CD4-positive, alpha-beta T cell treated with Interleukin-4 for 1 hour (primary cell): ENCODE results near the gene BZW1.
"Not testable (repeated sequence)": the region's sequence is repeated elsewhere in the genome, so short reads cannot be mapped to it uniquely, and the experiment has no call there.

Source experiments
- DNase-seq, 2 donors: peaks; one replicate each; pipeline ENCODE4 v3.0.0-alpha.2; 2020 to 2022

Gene BZW1

DNA sequence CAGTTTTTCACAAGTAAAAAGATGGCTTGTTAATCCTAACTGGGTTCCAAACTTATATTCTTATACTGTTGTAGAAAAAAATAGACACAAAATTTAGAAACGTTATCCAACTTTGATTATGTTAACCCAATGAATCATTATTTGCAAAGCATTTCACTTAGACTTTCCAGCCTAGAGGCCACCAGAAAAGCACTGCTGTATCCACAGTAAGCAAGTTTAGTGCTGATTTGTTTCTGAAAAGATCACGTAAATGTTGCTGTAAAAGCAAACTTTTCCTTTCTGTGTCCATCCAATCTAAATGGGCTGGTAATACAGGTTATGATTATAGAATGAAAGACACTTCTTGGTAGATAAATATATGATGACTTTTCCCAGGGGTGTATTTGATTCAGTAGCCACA, 17.6 kb upstream of the BZW1 start:
- no peak for DNase-seq

DNA sequence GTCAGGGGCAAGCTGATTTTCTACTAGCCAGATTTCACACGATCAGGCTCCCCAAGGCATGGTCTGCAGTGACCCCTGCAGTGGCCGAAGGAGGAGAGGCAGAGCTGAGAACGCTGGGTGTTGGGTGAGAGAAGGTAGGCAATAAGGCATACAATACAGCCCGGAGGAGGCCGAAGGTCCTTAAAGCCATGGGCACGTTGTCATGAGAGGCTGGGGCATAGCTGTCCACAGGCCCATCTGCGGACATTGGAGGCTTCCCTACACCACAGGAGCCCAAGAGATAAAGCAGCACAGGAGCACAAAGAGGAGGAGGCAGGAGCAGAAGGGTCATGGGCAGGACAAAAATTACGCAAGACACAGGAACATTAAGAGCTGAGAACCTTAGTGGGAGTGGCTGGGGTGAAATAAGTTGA, 16.7 kb upstream of the BZW1 start:
- no peak for DNase-seq

GRCh38 chr2:200796561-200796960, 15.1 kb upstream of the BZW1 start:
- DNase-seq: no peak

DNA sequence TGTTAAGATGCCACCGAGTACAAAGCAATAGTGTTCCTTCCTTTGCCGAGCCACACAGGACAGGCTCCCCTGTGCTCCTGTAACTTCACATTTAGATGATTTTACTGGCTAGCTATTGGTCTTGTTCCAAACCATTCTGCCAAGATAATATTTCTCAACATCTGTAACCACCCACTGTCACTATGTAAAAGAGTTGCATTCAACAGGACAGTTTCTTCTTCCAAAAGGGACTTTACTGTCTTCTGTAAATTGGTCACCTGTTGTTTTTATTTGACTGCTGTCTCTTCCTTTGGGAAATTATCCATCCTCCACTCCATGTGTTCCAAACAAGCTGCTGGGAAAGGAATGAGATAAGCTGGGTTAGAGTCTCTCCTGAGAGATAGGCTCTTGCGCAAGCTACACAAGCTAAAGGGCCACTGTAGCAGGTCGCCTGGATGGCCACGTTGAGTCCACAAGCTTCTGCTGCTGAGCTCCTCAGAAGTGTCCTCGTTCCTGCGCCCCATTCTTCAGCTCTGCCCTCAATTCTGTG, 14.4 kb upstream of the BZW1 start:
- no peak for DNase-seq

GRCh38 chr2:200798514-200798913, 13.2 kb upstream of the BZW1 start:
- DNase-seq: no peak

DNA sequence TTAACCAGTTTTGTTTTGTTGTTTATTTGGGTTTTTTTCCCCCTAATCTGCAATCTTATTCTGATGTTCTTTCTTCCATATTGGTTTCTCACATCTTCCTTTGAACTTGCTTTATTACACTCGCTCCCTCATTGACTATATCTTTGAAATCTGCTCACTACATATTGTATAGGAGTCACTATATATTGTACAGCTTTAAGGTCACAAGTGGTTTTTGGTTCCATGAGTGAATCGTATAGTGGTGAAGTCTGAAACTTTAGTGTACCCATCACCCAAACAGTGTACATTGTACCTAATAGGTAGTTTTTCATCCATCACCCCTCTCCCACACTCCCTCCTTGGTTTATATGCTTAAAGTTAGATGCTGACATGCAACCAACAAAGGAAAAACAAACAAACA, 11.3 kb upstream of the BZW1 start:
- DNase-seq: no peak

- not testable (repeated sequence) for DNase-seq
Observed at GRCh38 chr2:200801431-200801830, 10.3 kb upstream of the BZW1 start.

DNA sequence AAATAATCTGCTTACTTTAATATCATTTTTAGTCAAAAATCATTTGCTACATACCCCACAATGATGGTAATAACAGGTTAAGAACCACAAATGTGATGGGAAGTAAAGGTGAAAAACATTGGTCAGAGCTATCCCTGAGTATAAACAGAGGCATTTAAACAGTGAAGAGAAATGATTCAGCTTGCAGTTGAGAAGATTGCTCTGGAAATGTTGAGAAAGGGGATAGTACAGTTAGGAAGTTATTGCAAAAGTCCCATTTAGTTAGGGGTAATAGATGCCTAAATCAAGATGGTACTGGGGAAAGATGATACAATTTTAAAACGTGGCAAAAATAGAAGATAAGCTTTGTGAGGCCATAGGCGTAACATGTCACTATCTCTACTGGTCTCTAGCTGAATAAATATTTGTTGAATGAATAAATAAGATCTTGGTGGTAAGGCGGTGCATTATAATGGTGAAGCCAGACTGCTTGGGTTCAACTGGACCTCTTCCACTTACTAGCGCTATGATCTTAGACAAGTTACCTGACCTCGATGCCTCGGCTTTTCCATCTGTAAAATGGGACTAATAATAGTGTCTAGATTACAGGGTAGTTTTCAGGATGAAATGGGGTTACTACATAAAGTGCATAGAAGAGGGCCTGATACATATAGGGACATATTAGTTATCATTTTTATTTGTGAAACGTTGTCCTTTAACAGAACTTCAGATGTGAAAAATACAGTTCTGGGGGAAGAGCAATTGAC, 2.0 kb upstream of the BZW1 start:
- DNase-seq: no peak

DNA sequence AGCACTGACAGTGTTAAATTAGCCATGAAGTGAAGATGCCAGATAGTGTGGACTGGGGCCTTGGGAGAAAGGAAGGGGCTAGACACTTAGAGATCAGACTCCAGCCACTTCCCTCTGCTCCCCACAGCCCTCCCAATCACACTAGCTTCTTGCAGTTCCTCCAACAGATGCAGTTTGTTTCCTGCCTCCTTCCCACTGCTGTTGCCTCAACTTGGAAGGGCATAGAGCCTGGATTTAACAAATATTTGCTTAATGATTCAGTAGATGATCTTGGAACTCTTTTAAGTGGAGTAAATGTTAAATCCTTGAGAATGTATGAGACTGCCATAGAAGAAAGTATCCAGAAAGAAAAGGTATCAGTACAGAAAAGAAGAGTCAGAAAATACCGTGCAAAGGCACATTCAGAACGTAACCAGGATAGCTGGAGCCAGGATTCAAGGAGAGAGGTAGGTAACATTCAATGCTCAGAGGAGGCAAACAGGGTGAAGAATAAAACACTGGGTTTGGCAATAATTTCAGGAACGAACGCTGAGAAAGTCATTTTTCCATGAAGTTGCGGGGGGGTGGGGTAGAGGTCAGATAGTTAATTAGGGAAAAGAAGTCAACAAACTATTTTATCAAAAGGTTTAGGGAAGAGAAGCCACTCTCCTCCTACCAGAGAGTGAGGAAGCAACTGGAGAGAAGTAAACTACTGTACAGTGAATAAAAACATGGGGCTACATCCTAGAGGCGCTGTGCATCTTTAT, 1.3 kb upstream of the BZW1 start:
- no peak for DNase-seq

DNA sequence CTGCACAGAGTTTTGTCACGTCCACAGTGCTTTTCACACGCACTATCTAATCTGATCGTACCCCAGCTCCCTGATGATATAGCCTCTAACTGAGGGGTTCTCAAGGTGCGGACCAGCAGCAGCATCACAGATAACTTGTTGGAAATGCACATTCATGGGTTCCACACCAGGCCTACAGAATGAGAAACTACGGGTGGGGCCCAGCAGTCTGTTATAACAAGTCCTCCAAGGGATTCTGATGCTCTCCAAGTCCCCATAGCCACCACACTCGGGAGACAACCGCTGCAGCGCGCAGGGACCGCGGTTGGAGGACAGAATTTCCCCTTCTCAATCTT, 745 bp upstream of the BZW1 start:
- DNase-seq: no peak

DNA sequence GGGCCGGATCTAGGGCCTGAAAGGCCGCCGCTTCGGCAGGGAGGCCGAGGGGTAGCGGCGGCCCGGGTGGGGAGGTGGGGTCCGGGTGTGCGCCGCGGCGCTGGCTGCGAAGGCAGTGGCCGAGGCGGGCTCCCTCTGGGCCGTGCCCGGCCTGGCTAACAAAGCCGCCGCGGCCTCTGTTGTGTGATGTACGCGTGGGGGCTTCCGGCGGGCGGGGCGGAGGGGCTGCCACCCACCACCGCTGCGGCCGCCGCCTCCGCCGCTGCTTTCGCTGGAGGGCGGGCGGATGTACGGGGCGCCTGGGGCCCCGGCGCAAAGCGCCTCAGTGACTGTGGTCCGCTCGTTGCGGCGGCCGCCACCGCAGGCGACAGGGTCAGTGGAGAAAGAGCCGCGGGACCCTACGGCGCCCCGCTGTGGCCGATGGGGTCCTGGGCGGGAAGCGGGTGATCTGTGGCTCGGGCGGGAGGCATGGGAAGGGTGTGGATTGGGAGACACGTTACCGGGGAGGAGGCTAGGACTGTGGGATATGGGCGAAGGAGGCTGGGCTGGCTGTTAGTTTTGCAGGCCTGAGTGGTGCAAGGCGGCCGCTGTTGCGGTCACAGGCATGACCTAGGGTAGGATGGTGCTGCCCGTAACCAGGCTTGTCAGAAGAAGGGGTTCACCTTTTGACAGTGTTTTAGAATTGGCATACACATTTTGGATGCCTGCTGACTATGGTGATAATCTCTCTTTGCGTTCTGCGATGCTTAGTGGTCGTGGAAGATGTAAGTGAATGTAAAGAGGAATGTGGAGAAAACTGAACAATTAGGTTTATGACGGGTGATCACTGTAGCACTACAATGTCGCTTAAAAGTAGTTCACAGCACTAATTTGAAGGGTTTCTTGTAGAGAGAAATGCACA, 662 bp downstream of the BZW1 start:
- DNase-seq: peak; percentile 70 to 72

DNA sequence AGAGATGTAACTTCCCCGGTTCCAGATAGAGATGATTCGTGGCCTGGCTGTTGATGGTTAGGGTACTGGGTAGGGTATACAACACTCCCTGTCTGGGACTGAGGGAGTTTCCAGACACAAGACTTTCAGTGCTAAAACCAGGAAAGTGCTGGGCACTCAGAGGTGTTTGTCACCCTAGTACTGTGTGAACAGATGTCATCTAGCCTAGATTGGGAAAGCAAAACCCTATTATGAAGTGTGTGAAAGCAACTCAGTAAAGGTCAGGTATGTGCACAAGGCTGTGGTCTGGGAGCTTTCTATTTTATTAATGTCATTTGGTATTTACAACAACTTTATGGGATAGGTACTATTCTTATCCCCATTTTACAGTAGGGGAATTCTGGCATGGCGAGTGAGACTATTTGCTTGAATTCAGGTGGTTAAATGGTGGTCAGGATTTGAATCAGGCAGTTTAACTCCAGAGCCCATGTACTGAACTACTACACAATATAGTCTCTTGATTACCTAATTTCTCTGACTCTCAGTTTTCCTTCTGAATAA, 2.6 kb downstream of the BZW1 start:
- DNase-seq: peak in 1 of 2 donors; percentile 35

DNA sequence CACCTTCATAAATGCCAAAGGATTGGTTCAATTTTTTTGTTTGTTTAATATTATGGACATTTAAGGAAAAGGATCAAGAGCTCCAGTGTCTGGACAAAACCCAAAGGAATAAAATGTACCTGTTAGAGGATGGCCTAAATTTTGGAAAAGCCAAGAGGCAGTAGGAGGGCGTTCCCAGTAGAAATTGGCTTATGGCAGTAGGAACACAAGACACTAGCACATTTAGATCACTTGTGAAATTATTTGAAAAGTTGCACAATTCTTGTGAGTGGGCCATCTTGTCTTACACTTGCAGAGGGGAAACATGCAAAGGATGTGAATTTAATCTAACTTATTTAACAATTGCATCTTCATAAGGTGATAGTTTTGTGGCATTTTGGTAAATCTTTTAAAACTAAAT, 3.2 kb downstream of the BZW1 start:
- no peak for DNase-seq

DNA sequence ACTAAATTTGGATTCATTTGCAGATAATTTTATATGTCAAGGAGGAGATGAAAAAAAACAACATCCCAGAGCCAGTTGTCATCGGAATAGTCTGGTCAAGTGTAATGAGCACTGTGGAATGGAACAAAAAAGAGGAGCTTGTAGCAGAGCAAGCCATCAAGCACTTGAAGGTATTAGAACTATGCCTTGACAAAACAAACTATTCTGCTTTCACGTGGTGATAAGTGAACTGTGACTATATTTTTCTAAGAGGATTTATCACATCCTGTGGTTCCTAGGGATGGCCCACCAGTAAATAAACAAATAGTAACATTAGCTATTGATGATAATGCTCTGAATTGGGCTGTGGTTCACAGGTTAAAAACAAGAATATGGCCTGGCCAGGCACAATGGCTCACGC, 7.0 kb downstream of the BZW1 start:
- not testable (repeated sequence) for DNase-seq

GRCh38 chr2:200820573-200821234, 9.0 kb downstream of the BZW1 start:
- DNase-seq: no peak

GRCh38 chr2:200821686-200822245, 10.1 kb downstream of the BZW1 start:
- no peak for DNase-seq

DNA sequence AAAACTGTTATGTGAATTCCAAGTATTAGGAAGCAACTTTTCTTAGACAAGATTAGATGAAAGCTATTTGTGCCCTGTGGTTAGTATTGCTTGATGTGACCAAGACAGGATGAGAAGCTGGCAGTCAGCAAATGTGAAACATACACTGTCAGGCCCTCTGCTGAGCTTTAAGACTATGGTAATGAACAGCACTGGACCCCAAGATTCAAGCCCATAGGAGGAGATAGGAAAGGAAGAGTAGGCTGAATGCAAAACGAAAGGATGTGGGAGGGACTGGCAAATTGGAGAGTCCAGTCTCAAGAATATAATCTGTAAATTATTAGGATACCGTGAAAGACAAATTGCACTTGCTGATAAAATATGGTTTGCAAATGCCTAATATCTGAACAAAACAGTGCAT, 16.4 kb downstream of the BZW1 start:
- no peak for DNase-seq

DNA sequence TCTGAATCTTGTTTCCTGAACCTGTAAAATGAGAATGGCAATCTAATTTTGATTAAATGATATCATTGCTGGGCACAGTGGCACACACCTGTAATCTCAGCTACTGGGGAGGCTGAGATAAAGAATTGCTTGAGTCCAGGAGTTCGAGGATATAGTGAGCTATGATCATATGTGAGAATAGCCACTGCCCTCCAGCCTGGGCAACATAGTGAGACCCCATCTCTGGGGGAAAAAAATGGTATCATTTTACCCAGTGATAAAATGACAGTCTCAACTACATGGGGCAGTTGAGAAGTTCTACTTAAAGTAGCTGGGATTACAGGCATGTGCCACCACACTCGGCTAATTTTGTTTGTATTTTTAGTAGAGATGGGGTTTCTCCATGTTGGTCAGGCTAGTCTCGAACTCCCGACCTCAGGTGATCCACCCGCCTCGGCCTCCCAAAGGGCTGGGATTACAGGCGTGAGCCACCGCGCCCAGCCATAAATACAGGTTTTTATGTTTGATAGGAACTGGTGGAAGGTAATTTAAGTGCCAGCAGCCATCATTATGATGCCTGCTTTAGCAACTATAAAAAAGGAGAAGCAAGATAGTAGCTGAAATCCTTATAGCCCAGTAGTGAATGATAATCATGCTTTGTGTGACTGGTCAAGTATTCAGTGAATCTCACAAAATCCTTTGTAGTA, 17.0 kb downstream of the BZW1 start:
- no peak for DNase-seq

DNA sequence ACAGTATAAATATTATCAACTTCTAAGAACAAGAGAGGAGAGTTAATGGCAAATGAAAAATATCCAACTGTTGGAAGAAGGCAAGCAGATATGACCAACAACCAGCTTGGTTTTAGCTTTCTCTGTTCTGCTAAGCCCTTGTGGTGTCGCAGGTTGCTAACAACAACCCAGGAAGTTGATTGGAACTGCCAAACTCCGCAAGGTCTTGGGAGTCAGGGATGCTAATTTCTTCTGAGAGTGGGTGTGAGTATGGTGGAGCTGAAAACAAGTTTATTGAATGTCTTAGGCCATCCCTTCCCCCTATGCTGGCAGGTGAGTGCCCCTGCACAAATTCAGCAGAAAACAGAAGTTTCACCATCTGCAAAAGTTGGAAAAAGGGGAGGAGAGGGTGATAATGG, 17.5 kb downstream of the BZW1 start:
- no peak for DNase-seq

GRCh38 chr2:200834701-200835100, 23.0 kb downstream of the BZW1 start:
- DNase-seq: no peak

DNA sequence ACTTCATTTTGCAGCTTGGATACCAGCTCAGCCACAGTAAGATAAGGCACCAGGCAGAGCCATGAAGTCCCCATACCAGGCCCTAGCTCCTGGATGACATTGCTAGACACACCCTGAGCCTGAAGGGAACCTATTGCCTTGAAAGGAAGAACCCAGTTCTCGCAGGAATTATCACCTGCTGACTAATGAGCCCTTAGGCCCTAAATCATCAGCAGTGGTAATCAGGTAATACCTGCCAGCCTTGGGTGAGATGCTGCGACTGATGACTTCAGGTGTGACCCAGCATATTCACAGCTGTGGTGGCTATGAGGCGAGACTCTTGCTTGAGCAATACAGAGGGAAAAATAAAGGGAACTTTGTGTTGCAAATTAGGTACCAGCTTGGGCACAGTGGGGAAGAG, 27.8 kb downstream of the BZW1 start:
- DNase-seq: no peak
